ENCODE measurements around the gene BUB3.
A peak's percentile ranks its signal among the peaks of the same experiment; 100 is the strongest.

GRCh38 chr10:123133541-123134342 lies 20.5 kb upstream of the BUB3 start:
- TF ChIP-seq CTCF (IDR thresholded peaks at IDR 0.05): no peak
- TF ChIP-seq EZH2 (IDR thresholded peaks at IDR 0.05): peak; percentile 61
- TF ChIP-seq EZH2phosphoT487 (IDR thresholded peaks at IDR 0.05): peak; percentile 72

Measured in neural progenitor cell (in vitro differentiated cells).